Adipocyte (in vitro differentiated cells): ENCODE measurements around the gene LIMA1.
"Not testable (repeated sequence)": the region's sequence is repeated elsewhere in the genome, so short reads cannot be mapped to it uniquely, and the experiment has no call there.

Source experiments
- DNase-seq: peaks from one replicate; pipeline ENCODE4 v3.0.0-alpha.2; 2015; ENCODE audit warnings: low read depth
- H3K27me3 ChIP-seq: replicated peaks from 2 replicates; pipeline ENCODE4 v1.7.0; 2013; ENCODE audit warnings: mild to moderate bottlenecking, low read length, moderate library complexity; ENCODE audit not compliant: control insufficient read depth, insufficient read depth
- H3K36me3 ChIP-seq: 2 replicates; pipeline ENCODE4 v1.7.0; 2013; ENCODE audit warnings: low read length, mild to moderate bottlenecking, moderate library complexity; ENCODE audit not compliant: control insufficient read depth, insufficient read depth, severe bottlenecking
- H3K4me1 ChIP-seq: 2 replicates; pipeline ENCODE4 v1.7.0; 2013; ENCODE audit warnings: mild to moderate bottlenecking, low read length, moderate library complexity; ENCODE audit not compliant: control insufficient read depth, insufficient read depth
- H3K4me3 ChIP-seq: 2 replicates; pipeline ENCODE4 v1.7.0; 2013; ENCODE audit warnings: mild to moderate bottlenecking, low read length, moderate library complexity
- H3K9ac ChIP-seq: 2 replicates; pipeline ENCODE4 v1.7.0; 2013; ENCODE audit warnings: mild to moderate bottlenecking, low read length, moderate library complexity
- H3K9me3 ChIP-seq: 2 replicates; pipeline ENCODE4 v1.7.0; 2013; ENCODE audit warnings: mild to moderate bottlenecking, low read length, moderate library complexity; ENCODE audit not compliant: control insufficient read depth

The LIMA1 gene

DNA sequence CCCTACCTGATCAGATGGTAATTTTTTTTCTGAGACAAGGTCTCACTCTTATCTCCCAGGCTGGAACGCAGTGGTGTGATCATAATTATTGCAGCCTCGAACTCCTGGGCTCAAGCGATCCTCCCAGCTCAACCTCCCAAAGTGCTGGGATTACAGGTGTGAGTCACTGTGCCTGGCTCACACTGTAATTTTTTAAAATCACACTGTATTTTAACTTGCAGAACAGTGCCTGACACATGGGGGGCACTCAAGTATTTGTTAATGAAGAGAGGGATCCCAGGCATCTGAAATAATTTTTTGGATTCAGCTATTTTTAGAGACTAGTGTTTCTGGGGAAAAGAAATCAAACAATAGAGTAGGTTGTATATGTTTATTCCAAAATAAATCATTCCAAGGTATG lies 21.7 kb downstream of the LIMA1 start:
- Histone ChIP-seq H3K36me3 (no peaks in the 10 kb centered on the region), H3K27me3 (no peaks in the 10 kb centered on the region), H3K4me3 (no peak overlapping the region), H3K4me1 (peaks cover 31% of the 10 kb centered on the region), H3K9ac (no peak overlapping the region), H3K9me3 (no peaks in the 10 kb centered on the region)
- DNase-seq = no peak

DNA sequence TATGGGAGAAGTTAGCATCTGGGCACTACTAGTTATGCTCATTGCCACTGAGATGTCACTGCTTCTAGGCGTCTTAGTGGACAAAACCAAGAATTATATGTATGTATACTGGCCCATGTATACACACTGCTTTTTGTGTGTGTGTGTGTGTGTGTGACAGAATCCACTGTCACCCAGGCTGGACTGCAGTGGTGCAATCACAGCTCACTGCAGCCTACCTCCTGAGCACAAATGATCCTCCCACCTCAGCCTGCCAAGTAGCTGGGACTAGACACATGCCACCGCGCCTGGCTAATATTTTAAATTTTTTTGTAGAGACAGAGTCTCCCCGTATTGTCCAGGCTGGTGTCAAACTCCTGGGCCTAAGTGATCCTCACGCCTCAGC lies 25.2 kb downstream of the LIMA1 start:
- Histone ChIP-seq H3K4me3 (peak overlapping the region; percentile 23), H3K9me3 (no peaks in the 10 kb centered on the region), H3K9ac (peak overlapping the region; percentile 10), H3K36me3 (no peaks in the 10 kb centered on the region), H3K4me1 (peaks cover 31% of the 10 kb centered on the region), H3K27me3 (no peaks in the 10 kb centered on the region)
- DNase-seq = no peak

DNA sequence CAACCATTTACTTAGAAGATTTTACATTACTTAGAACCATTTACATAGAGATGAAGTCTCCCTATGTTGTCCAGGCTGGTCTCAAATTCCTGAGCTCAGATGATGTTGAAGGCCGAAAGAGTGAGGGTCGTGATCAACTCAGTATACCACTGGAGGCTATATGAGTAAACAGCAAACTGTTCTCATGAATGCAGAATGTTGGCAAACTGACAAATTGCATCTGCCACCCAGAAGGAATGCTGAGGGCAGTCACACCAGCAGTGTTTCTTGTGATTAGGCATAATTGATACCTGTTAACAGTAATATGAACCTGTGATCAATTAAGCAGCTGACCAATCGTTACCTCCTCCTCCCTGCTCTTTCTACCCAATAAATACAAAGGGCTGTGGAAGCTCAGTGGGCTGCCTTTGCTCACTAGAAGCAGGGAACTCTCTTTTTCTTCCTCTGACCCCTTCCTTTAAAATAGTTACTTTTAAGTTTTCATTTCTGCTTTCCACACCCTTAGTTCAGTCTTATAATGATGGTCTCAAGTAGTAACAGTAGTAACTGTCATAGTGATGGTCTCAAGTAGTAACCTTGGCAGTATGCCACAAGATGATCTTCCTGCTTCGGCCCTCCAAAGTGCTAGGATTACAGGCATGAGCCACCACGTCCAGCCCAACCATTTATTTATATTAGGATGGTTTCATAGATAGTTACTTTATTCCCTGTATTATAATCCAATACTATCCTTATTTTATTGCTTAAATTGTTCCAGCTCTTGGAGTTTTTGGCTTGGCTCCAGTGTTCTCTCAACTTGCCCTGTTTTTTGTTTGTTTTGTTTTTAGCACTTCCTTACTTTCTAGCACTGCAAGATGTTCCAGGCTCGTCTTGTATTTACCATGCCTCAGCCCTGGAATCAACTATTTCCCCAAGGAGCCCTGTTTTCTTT lies 25.8 kb downstream of the LIMA1 start:
- H3K27me3 ChIP-seq = no peaks in the 10 kb centered on the region
- no peaks in the 10 kb centered on the region for H3K9me3 ChIP-seq
- H3K9ac ChIP-seq = peak overlapping the region; percentile 10
- H3K4me1 ChIP-seq = peaks cover 31% of the 10 kb centered on the region
- DNase-seq = peak; percentile 72
- H3K36me3 ChIP-seq = no peaks in the 10 kb centered on the region
- no peak overlapping the region for H3K4me3 ChIP-seq

DNA sequence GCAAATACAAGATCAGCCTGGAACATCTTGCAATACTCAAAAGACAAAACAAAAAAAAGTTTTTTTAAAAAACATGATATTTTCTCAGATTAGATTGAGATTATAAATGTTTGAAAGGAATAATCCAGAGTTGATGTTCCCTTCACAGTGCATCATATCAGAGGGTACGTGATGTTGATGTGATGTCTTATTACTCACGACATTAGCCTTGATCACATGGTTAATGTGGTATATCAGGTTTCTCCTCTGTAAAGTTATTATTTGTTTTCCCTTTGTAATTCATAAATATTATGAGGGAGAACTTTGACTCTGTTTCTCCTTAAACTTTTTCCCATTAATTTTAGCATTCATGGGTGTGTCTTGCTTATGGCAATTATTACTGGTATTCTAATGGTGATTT lies 26.6 kb downstream of the LIMA1 start:
- Histone ChIP-seq H3K4me1 (peaks cover 31% of the 10 kb centered on the region), H3K9ac (no peak overlapping the region), H3K27me3 (no peaks in the 10 kb centered on the region), H3K9me3 (no peaks in the 10 kb centered on the region), H3K4me3 (no peak overlapping the region), H3K36me3 (no peaks in the 10 kb centered on the region)
- no peak for DNase-seq

DNA sequence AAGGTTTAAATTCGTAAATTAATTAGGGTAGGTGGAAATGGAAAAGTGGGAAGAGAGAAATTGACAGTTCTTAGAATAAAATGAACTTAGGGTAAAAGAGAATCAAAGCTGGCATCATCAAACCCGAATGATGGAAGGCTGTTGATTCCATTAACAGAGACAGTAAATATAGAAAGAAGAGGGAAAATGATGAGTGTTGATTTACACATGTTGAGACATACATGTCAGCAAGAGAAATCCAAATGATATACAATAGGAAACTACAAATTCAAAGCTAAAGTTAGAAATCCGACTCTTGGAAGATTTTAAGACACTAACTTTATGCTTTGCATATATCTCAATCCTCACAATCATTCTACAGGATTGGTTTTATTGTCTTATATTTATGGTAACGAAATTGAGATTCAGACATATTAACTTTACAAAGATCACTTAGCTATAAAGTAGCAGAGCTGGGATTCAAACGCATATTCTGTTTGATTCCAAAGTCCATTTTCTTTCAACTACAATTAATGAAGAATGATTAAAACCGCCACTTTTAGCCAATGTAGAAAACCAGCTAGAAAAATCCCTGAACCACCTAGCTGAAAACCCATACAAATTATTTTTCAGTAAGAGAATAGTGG lies 30.2 kb downstream of the LIMA1 start:
- Histone ChIP-seq H3K9me3 (no peaks in the 10 kb centered on the region), H3K4me3 (no peak overlapping the region), H3K27me3 (no peaks in the 10 kb centered on the region), H3K36me3 (no peaks in the 10 kb centered on the region), H3K9ac (no peak overlapping the region), H3K4me1 (peaks cover 28% of the 10 kb centered on the region)
- no peak for DNase-seq

DNA sequence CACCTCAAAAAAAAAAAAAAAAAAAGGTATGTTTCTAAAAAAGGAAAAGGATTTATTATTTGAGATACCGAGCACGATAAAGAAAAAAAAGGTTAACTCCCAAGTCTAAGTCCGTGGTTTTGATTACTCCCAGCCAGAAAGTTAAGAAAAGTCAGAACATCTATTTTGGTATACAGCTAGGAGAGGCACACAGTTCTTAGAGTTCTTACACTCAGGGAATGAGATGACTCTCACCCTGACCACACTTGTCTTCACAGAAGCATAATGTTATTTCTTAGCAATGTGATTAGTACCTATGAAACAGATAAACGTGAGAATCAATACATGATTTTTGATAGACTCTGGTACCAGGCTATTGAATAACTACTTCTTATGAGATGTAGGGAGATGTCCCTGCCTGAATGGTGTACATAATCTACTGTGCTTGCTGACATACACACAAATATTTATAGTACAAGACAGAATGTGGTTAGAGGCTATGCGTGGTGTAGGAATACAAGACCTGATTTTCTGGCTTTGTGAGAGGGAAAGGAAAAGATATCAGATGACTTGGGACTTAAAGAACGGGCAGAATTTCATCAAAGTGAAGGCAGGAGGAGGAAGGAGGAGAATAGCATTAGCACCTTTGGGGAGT lies 31.6 kb downstream of the LIMA1 start:
- no peaks in the 10 kb centered on the region for H3K27me3 ChIP-seq
- H3K4me3 ChIP-seq = no peak overlapping the region
- no peaks in the 10 kb centered on the region for H3K9me3 ChIP-seq
- H3K36me3 ChIP-seq = no peaks in the 10 kb centered on the region
- peaks cover 27% of the 10 kb centered on the region for H3K4me1 ChIP-seq
- no peak overlapping the region for H3K9ac ChIP-seq
- DNase-seq = no peak

DNA sequence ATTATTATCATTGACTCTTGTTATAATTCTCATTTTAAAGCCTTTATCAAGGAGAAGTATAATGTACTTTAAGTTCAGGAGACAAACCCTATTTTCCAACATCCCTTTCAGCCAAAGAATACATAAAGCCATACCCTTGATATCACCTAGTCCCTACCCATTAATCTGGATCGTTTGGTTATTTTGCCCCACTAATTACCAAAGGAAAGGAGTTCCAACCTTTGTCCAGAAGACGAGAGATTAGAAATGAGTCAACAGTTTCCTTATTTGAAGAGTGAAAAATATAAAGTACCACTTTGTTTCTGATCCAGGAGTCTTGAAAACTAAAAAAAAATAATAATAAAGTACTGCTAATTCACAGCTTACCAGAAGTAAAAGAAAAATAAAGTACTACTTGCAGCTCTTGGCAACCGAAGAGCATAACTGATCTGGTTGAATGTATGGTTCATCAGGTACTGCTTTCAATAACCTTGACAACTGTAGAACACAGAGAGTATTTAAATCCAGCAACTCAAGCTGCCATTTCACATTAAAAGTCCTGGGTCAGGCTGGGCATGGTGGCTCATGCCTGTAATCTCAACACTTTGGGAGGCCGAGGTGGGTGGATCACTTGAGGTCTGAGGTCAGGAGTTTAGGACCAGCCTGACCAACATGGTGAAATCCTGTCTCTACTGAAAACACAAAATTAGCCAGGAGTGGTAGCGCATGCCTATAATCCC lies 33.7 kb downstream of the LIMA1 start:
- Histone ChIP-seq H3K9ac (no peak overlapping the region), H3K36me3 (no peaks in the 10 kb centered on the region), H3K4me1 (peaks cover 46% of the 10 kb centered on the region), H3K9me3 (no peaks in the 10 kb centered on the region), H3K4me3 (no peak overlapping the region), H3K27me3 (no peaks in the 10 kb centered on the region)
- DNase-seq = no peak

DNA sequence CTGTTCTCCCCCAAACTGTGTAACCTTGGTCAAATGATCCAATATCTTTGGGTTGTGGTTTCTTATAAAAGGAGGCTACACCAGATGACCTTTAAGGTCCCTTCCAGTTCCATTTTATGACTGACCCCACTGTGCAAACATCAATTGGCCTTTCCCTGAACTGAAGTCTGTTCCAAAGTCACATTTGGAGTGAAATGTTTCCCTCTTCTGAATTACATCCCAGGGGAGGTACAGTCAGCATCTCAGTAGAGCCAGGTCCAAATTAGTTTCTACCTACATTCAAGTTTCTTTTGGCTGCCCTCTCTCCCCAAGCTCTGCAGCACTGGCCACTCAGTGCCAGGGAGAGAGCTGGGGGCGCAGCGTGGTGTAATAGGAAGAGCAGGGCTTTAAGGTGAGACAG lies 34.4 kb downstream of the LIMA1 start:
- H3K4me3 ChIP-seq = no peak overlapping the region
- no peak overlapping the region for H3K9ac ChIP-seq
- DNase-seq = no peak
- no peaks in the 10 kb centered on the region for H3K27me3 ChIP-seq
- H3K36me3 ChIP-seq = no peaks in the 10 kb centered on the region
- peaks cover 50% of the 10 kb centered on the region for H3K4me1 ChIP-seq
- no peaks in the 10 kb centered on the region for H3K9me3 ChIP-seq

DNA sequence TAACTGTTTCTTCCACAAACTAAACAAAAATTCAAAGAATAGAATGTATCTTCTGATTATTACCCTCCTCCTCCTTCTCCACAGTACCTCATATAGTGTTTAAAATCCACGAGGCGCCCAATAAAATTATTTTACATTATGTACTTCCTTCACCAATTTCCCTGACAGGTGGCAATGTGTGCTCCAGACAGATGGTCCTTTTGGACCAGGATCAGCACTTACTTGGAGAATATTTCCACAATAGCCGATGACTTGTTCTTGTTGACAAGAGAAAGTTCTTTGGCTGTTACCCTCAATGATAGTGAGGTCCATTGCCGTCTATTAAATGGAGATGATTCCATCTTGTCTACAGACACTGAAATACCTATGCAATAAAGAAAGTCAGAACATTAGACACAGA lies 34.9 kb downstream of the LIMA1 start:
- Histone ChIP-seq H3K4me3 (no peak overlapping the region), H3K9me3 (no peaks in the 10 kb centered on the region), H3K27me3 (no peaks in the 10 kb centered on the region), H3K4me1 (peaks cover 53% of the 10 kb centered on the region), H3K36me3 (no peaks in the 10 kb centered on the region), H3K9ac (no peak overlapping the region)
- no peak for DNase-seq

DNA sequence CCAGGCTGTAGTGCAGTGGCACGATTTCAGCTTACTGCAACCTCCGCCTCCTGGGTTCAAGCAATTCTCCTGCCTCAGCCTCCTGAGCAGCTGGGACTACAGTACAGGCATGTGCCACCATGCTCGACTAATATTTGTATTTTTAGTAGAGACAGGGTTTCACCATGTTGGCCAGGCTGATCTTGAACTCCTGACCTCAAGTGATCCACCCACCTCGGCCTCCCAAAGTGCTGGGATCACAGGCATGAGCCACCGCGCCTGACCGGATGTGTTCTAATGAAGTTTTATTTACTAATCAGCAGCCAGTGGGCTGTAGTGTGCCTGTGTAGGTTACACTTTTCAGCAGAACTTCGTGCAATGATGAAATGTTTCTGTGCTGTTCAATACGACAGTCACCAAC lies 35.7 kb downstream of the LIMA1 start:
- not testable (repeated sequence) for H3K27me3 ChIP-seq, H3K36me3 ChIP-seq, H3K9me3 ChIP-seq, H3K4me3 ChIP-seq, DNase-seq
- H3K4me1 ChIP-seq = peaks cover 61% of the 10 kb centered on the region
- H3K9ac ChIP-seq = peak overlapping the region; percentile 24
